CD4-positive, alpha-beta T cell treated with Interleukin-12 subunit alpha and Interleukin-12 subunit beta, for 1 hour (primary cell): ENCODE data around the gene SYT13.

Experiments
- DNase-seq: peaks from one replicate; pipeline ENCODE4 v3.0.0-alpha.2; 2020

The SYT13 gene

GRCh38 chr11:45245218-45246045 lies 40.7 kb downstream of the SYT13 start:
- DNase-seq = no peak

- DNase-seq = no peak
Observed at GRCh38 chr11:45243967-45244366, 42.2 kb downstream of the SYT13 start.

- DNase-seq = no peak
Observed at GRCh38 chr11:45239733-45240132, 46.4 kb downstream of the SYT13 start.

GRCh38 chr11:45238724-45239123 lies 47.4 kb downstream of the SYT13 start:
- DNase-seq = no peak

- DNase-seq = no peak
Observed at GRCh38 chr11:45237711-45238315, 48.3 kb downstream of the SYT13 start.

- no peak for DNase-seq
Observed at GRCh38 chr11:45234306-45235006, 51.7 kb downstream of the SYT13 start.

- DNase-seq = no peak
Observed at GRCh38 chr11:45233804-45234170, 52.4 kb downstream of the SYT13 start.

GRCh38 chr11:45233121-45233803 lies 52.9 kb downstream of the SYT13 start:
- peak; percentile 54 for DNase-seq

- DNase-seq = no peak
Observed at GRCh38 chr11:45232341-45233080, 53.6 kb downstream of the SYT13 start.

GRCh38 chr11:45229401-45230020 lies 56.6 kb downstream of the SYT13 start:
- no peak for DNase-seq

GRCh38 chr11:45227836-45228235 lies 58.3 kb downstream of the SYT13 start:
- DNase-seq = no peak

GRCh38 chr11:45226901-45227300 lies 59.2 kb downstream of the SYT13 start:
- DNase-seq = no peak

GRCh38 chr11:45225961-45226871 lies 59.9 kb downstream of the SYT13 start:
- DNase-seq = no peak

- DNase-seq = no peak
Observed at GRCh38 chr11:45225277-45225676, 60.9 kb downstream of the SYT13 start.

GRCh38 chr11:45224766-45225165 lies 61.4 kb downstream of the SYT13 start:
- DNase-seq = no peak

GRCh38 chr11:45223496-45223895 lies 62.6 kb downstream of the SYT13 start:
- DNase-seq = no peak

- no peak for DNase-seq
Observed at GRCh38 chr11:45219411-45219810, 66.7 kb downstream of the SYT13 start.

- DNase-seq = no peak
Observed at GRCh38 chr11:45218705-45219104, 67.4 kb downstream of the SYT13 start.

- DNase-seq = no peak
Observed at GRCh38 chr11:45217991-45218390, 68.2 kb downstream of the SYT13 start.

- DNase-seq = no peak
Observed at GRCh38 chr11:45216901-45217300, 69.2 kb downstream of the SYT13 start.

GRCh38 chr11:45216031-45216430 lies 70.1 kb downstream of the SYT13 start:
- no peak for DNase-seq
